Cerebellar nuclear complex (tissue), 1 donor: ENCODE results near the gene RPRD1A.
"Not testable (repeated sequence)": the region's sequence is repeated elsewhere in the genome, so short reads cannot be mapped to it uniquely, and the experiment has no call there.

Experiments
- DNase-seq, 2 experiments: peaks; one replicate each; lab custom pipeline; 2025; lab: John Stamatoyannopoulos, UW

Gene RPRD1A

DNA sequence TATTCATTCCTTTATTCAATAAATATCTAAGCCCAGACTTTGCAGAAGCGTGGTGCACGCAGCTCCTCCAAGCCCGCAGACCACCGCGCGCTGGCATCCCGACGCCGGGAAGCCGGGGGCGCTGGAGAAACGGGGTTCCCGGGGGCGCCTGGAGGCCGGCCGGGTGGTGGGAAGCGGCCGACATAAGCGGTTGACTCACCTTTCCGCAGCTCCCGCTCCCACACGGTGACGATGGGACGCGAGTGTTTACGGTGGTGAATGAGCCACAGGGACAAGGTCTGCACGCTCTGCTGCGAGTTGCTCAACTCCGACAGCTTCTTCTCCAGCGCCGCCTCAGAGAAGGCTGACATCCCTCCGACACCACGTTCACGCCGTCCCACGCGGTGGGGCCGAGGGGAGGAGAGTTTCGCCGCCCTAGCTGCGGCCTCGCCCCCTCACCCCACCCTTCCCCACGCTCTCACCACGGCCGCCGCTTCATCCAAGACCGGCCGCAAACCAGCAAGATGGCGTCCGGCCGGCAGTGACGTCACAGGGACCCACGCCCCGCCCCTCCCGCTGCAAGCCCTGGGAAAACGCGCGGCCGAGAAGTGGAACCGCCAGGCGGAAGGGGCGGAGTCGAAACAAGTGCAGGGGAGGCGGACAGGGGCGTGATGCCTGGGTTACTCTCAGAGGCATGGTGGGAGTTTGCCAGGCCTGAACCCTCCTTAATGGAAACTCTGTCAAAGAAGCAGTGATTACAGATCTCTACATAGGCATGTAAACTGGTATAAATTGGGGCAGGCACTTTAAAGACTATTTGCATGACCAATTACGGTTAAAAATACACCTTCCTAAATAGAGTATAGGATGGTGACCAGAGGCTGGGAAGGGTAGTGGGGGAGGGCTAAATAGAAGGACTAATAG lies at the start of gene RPRD1A:
Gene RPRD1A, minus strand, starts transcription at position 505 of the 903 bp plus-strand sequence. Its CDS starts 155 bp downstream, at position 350.
- DNase-seq: peak; percentile 71 to 90

DNA sequence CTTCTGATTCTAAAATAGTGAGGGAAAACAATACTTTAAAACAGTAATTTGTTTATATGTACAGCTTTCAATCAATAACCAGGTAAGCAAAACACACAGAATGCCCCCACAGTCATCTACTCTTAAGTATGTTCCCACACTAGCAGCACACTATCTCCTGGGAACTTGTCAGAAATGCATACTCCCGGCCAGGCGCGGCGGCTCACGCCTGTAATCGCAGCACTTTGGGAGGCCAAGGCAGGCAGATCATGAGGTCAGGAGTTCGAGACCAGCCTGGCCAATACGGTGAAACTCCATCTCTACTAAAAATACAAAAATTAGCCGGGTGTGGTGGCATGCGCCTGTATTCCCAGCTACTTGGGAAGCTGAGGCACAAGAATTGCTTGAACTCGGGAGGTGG lies 49.4 kb upstream of the RPRD1A start:
- not testable (repeated sequence) for DNase-seq

DNA sequence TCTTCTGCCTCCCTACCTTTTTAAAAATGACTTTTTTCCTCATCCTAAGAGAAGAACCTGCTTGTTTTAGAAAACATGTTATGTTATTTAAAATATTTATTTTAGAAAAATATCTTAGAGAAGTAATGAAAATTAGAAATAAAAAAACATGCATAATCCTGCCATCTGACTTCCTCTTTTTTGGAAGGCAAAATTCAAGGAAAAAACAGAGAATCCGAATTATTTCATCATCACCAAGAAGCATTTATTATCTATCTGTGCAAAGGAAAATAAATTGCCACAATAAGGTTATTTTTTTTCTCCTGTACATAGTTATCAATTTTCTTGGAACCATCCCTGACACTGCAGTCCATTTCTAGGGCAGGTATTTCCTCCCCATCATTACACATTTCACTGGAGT lies 47.4 kb upstream of the RPRD1A start:
- DNase-seq: no peak

- no peak for DNase-seq
These were observed 46.9 kb upstream of the RPRD1A start for GRCh38 chr18:36114251-36114650.

DNA sequence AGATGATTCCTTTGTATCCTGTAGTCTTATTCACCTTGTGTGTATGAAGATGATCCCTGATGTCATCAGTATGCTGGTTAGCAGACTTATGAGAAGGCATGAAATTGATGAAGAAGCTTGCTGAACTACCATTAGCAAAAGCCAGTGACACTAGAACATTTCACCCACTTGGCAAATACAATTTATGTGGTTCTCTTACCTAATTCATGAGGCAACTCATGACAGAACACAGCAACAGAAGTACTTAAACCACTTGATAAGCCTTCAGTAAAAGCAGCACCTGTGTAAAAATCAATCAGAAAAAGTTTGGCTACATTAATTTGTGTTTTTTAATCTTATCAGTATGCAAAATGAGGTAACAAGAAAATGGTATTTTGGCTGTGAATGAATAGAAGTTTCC lies 44.9 kb upstream of the RPRD1A start:
- DNase-seq: no peak

GRCh38 chr18:36109737-36110136 lies 42.4 kb upstream of the RPRD1A start:
- no peak for DNase-seq

DNA sequence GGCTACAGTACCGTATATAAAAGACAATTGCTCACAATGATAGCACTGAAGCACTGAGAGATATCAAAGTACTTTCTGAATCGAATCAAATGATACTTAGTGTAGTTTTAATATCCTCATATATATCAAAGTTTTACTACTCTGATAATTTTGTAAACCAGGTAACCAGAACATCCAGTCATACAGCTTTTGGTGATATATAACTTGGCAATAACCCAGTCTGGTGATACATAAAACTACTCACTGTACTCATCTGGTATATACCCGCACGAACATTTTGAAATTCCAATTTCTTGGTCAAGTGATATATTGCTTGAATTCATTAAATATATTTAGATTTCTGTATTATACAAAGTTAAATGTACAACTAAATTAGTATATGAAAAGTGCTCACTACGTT lies 41.2 kb upstream of the RPRD1A start:
- DNase-seq: no peak

- DNase-seq: no peak
These were observed 40.8 kb upstream of the RPRD1A start for GRCh38 chr18:36108196-36108595.

DNA sequence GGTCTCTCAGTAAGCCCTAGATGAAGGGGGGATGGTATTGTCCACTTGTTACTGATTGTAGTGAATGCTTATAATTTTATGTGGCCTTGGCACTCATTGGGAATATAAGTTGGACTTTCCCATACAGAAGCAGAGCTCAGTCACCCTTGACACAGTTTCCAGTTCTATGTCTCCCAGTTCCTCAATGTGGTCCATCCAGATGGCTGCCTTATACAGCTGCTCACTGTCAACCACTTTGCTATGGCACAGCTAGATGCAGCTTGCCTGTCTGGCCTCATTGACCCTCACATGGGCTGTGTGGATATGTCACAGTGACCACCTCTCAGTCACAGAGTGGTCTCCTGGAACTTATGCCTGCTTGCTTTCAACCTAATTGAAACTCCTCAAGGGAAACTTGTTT lies 40.1 kb upstream of the RPRD1A start:
- DNase-seq: no peak

GRCh38 chr18:36104749-36105148 lies 37.4 kb upstream of the RPRD1A start:
- no peak for DNase-seq

DNA sequence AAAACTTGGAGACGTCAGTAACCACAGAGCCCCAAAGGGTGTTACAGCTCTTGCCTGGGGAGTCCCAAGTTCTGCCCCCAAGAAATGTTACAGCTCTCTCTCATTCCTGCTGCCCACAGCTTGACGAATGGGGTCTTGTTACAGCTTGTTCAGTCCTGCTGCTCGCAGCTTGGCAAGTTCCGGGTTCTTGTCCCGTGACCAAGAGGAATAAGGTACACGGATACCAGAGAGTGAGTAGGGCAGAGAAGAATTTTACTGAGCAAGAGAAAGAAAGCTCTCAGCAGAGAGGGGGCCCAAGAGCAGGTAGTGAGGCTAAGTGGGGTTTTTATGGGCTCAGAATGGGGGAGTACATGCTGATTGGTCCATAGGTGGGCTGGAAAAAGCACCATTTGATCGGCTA lies 34.6 kb upstream of the RPRD1A start:
- DNase-seq: no peak

- DNase-seq: no peak
These were observed 32.0 kb upstream of the RPRD1A start for GRCh38 chr18:36099311-36099710.

GRCh38 chr18:36096955-36097354 lies 29.6 kb upstream of the RPRD1A start:
- DNase-seq: no peak

DNA sequence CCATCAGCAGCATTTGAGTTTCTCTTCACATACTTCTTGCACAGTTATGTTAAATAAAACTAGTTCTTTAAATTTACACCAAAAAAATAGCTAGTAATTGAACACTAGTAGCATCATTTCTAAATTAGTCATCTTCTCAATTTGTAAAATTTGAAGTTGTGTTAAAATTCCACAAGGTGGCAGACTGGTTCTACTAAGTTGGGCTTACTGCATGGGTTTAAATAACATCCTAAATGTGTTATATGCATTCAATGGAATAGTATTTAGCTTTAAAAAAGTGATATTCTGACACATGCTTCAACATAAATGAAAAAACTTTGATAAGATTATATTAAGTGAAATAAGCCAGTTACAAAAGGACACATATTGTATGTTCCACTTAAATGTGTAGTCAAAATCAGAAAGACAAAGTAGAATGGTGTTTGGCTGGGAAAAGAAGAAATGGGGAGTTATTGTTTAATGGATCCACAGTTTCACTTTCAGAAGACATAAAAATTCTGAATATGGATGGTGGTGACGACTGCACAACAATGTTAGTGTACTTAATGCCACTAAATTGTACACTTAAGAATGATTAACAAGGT lies 28.7 kb upstream of the RPRD1A start:
- no peak for DNase-seq

- DNase-seq: no peak
These were observed 27.1 kb upstream of the RPRD1A start for GRCh38 chr18:36094431-36094830.

DNA sequence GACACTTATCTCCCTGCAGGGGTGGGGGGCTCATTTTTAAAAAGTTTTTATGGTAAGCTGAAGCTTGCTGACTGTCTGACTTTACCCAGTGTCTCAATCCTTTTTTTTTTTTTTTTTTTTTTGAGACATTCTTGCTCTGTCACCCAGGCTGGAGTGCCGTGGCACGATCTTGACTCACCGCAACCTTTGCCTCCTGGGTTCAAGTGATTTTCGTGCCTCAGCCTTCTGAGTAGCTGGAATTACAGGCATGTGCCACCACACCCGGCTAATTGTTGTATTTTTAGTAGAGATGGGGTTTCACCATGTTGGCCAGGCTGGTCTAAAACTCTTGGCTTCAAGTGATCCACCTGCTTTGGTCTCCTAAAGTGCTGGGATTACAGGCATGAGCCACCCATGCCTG lies 24.8 kb upstream of the RPRD1A start:
- DNase-seq: not testable (repeated sequence)

- DNase-seq: no peak
These were observed 21.6 kb upstream of the RPRD1A start for GRCh38 chr18:36089001-36089400.

DNA sequence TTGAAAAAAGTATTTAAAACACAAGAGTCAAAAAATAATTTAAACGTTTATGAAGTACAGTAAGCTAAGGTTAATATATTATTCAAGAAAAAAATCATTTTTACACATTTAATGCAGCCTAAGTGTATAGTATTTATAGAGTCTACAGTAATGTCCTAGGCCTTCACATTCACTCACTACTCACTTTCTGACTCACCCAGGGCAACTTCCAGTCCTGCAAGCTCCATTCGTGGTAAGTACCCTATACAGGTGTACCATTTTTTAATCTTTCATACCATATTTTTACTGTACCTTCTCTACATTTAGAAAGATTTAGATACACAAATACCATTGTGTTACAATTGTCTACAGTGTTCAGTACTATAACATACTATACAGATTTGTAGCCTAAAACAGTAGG lies 20.9 kb upstream of the RPRD1A start:
- no peak for DNase-seq

DNA sequence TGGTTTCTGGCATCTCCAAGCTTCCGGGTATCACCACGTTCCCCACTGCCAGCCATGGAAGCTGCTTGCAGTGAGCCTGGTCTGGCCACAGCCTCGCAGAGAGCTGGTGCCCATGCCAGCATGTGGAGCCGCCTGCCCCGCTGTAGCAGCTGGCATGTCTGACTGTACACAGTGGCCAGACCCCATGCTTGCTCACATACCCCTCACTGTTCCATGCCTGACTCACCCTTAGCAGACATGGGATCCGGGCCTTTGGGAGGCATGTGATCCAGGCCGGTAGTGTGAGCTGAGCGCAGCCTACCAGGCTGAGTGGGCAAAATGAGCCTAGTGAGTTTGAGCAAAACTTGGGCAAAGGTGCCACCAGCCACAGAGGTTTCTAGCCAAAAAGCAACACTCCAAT lies 18.8 kb upstream of the RPRD1A start:
- DNase-seq: no peak

DNA sequence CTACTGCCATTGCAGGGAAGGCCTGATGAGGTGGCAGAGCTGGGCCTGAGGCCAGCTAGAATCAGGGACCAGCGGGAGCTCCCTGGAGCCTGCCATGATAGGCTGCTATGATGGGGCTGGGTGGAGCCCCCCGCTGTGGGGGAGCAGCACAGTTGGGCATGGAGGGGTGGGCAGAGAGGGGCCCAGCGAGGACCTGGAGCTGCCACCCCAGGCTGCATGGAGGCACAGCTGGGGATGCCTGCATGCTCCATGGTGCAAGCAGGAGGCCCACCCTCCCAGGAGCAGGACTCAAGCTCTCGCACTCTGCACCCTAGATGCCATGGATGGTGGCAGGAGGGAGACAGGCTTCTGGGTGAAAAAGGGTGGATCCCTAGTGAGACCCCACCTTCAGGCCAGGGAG lies 17.8 kb upstream of the RPRD1A start:
- DNase-seq: no peak

GRCh38 chr18:36083729-36084128 lies 16.4 kb upstream of the RPRD1A start:
- no peak for DNase-seq

- DNase-seq: not testable (repeated sequence)
These were observed 13.8 kb upstream of the RPRD1A start for GRCh38 chr18:36081118-36081517.

DNA sequence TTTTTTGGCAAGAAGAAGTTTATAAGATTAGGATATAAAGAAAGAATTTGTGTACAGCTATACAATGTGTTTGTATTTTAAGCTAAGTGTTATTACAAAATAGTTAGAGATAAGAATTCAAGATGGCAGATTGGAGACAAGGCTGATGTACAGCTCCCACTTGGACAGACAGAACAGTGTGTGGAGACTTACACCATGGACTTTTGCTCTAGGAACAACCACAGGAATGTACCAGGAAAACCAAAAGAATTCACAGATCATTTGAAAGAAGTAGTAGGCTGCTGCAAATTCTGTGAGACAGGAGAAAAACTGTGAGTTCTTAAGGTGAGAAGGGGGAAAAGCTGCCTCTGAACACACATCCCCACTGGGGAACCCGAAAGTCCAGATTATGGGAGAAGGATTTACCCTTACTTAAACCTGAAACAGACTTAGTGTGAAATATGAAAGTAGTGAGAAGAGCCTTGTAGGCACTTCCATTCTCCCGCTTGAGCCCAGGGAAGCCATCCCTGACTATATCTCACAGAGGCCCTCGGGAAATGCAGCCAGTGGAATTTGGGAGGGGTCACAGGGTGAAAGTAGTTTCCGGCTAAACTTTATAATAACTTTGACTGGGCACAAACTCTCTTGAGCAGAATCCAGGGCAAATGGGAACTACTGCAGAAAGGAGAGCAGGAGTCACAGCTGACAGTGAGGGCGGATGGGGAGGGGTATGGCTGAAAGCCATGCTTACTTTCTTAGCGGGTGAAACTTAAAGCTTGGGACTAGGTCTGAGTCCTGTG lies 11.6 kb upstream of the RPRD1A start:
- DNase-seq: no peak
